Central memory CD4-positive, alpha-beta T cell (primary cell): ENCODE measurements around the gene PDLIM4.

ENCODE experiments used
- DNase-seq: peaks from one replicate; pipeline ENCODE4 v3.0.0; 2022
- total RNA-seq, 3 experiments: gene quantifications; one replicate each; lab custom pipeline; 2026; lab: John Stamatoyannopoulos, UW

PDLIM4 gene, protein sequence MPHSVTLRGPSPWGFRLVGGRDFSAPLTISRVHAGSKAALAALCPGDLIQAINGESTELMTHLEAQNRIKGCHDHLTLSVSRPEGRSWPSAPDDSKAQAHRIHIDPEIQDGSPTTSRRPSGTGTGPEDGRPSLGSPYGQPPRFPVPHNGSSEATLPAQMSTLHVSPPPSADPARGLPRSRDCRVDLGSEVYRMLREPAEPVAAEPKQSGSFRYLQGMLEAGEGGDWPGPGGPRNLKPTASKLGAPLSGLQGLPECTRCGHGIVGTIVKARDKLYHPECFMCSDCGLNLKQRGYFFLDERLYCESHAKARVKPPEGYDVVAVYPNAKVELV
- total RNA-seq = 0 to 0.07 (median 0) reads per million in 3 experiments

- DNase-seq = no peak
These were observed at the start of gene PDLIM4 for GRCh38 chr5:132257131-132258101. Gene PDLIM4 (plus strand): TSS chr5:132257696. CDS start chr5:132257735, 39 bp downstream.

DNA sequence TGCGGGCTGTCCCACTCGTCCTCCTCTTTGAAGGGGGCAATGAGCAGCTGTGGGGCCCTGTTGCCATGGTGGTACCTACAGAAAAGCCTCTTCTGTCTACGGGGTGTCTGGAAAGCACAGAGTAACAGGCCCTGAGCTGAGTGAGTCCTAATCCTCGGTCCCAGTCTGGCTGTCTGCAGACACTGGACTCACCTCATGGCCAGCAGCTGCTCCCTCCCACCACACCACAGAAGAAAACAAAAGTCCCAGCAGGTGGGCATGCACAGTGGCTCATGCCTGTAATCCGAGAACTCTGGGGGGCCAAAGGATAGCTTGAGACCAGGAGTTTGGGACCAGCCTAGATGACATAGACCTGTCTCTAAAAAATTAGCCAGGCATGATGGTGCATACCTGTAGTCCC lies 49.7 kb upstream of the PDLIM4 start:
- DNase-seq = no peak

DNA sequence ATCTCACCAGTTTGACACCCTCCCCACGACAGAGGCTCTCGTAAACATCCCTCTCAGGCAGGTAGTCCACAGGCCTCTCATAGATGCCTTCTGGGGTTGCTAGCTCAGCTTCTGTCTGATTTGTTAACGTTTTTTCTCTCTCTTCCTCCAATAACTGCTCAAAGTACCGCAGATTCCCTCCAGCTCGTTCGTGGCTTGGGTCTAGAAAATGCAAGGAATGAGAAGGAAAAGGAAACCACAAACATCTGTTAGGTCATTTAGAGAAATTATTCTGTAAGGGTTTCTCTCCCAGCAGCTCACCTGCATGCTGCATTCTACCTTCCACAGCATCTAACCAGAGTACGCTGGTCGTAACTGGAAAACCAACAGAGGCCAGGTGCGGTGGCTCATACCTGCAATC lies 48.4 kb upstream of the PDLIM4 start:
- no peak for DNase-seq

GRCh38 chr5:132209901-132210545 lies 47.5 kb upstream of the PDLIM4 start:
- no peak for DNase-seq

DNA sequence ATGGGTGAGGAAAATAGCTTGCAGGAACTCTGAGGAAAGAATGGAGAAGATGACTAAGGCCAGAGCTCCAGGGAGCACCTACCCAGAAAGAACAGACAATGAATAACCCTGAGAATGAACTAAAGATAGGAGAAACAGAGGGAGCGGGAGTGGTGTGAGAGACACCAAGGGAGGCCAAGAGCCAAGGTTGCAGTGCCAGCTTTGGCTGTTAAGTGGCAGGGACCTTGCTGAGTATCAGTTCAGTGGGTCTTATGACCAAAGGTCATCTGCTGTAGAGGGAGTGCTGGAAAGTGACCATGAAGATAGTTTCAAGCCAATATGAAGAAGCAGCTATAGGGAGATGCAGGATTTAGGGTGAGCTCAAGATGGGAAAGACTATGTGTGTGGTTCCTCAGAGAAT lies 46.6 kb upstream of the PDLIM4 start:
- DNase-seq = no peak

DNA sequence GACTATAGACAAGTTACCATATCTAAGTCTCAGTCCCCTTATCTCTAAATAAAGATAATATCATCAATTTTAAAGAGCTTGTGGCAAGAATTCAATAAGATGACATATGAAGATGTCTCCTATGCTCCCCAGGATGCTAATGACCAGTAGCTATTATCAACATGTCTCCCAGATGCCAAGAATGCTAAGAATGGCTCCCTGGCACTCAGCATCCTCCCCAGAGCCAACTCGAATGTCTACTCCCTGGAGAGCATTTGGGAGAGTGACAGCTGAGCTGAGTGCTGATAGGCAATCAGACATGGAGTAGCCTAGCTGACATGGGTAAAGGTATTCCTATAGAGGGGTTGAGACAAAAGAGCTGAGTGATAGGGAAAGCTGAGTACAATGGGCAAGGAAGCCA lies 45.7 kb upstream of the PDLIM4 start:
- DNase-seq = no peak

- DNase-seq = no peak
These were observed 43.8 kb upstream of the PDLIM4 start for GRCh38 chr5:132213666-132214065.

DNA sequence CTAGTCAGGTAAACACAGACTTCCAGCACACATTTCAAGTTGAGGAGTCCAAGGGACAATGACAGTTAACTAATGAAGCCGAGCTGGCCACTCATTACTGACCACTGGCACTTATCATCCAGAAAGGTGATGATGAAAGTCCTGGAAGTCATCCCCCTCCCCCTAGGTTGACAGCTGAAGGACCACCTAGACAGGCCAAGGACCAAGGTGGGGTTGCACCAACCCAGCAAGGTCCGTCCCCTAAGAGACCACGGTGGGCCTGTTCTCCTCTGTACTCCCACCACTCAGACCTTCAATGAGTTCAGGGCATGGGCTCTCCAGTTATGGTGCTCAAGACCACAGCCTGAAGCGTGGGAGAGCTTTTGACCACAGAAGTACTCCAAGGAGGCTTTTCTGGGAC lies 43.0 kb upstream of the PDLIM4 start:
- DNase-seq = no peak

DNA sequence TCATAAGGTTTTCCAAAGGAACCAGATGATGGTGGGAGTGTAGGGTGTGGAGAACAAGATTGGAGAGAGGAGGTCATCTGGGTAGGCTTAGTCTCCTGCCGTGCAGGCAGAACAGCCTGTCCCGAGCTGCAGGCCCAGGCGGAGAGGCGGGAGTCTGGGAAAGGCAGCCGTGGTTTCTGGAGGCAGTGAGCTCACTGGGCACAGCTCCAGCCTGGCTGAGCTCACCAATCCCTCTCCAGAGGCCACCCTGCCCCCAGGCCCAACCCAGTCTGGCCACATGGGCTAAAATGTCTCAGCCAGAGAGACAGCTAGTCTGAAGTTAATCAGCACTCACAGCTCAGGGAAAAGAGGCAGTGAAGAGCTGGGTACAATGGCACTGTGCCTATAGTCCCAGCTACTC lies 42.2 kb upstream of the PDLIM4 start:
- DNase-seq = no peak

GRCh38 chr5:132218321-132218720 lies 39.2 kb upstream of the PDLIM4 start:
- DNase-seq = no peak

- no peak for DNase-seq
These were observed 38.1 kb upstream of the PDLIM4 start for GRCh38 chr5:132219289-132219970.

GRCh38 chr5:132219981-132220380 lies 37.5 kb upstream of the PDLIM4 start:
- DNase-seq = no peak

GRCh38 chr5:132220491-132220890 lies 37.0 kb upstream of the PDLIM4 start:
- DNase-seq = no peak

GRCh38 chr5:132221781-132222648 lies 35.5 kb upstream of the PDLIM4 start:
- no peak for DNase-seq

- DNase-seq = no peak
These were observed 34.9 kb upstream of the PDLIM4 start for GRCh38 chr5:132222649-132223038.

DNA sequence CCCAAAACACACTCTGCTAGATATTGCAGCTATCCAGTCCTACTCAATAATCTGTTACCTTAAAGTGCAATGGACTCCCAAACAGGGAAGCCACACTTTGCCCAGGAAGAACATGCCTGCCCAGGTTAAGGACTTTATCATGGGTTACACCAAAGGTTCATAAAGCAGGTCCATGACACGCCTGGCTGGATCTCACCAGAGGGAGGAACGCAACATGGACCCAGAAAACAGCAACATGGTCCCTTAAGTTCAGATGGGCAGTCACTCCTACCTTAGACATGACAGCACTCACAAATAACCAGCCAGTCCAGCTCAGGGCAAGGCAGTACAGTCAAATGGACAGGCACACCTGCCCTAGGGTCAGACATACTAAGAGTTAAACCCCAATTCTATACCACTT lies 33.6 kb upstream of the PDLIM4 start:
- DNase-seq = no peak

DNA sequence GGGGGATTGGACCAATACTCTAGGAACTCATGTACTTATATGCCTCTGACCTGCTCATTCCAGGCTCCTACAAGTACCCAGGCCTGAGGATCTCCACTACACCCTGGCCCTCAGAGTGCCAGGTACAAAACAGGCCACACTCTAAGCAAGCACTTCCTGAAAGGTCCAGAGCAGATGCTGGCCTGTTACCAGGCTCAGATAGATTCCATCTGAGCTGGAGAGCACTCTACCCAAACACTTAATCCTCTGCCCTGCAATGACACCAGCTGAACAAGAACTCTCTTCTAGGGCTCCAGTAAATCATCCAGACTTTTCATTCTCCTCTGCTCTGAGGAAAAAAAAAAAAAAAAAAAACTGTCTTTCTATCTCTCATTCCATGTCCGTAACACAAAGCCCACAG lies 32.8 kb upstream of the PDLIM4 start:
- no peak for DNase-seq

DNA sequence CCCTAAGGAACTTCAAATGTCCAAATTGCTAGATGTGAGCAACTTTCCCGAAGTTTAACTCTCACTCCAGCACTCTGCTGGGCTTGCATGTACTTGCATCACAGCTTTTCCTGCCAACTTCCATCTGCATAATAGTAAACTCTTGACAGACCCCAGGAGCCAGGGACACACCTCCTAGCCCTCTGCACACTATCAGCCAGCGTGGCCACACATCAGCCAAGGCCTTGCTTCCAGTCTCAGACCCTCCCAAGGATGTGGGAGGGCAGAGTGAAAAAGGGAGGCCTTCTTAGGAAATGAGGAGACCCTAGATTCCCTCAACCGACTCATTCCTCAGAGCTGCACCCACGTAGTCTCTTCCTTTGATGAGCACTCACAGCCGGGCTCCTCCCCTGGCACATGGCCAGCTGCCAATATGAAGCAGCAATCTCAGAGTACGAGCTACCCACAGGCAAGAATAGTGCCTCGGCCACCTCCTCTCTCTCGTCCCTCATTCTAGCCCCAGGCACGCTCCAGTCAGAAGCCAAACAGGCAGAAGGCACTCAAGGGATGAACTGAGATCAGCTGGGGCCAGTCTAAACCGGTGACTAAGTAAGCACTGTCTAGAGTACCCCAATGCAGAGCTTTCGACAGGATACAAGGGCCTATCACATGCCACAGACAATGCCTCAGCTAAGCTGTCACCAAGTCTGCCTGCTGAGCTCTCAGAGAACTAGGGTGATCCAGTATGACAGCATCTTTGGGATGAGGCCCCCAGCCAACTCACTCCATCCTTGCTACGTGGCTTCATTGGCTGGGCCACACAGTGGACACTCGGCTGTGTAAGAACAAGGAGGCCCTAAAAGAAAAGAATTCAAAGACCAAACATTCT lies 32.1 kb upstream of the PDLIM4 start:
- DNase-seq = no peak

- DNase-seq = no peak
These were observed 30.8 kb upstream of the PDLIM4 start for GRCh38 chr5:132226516-132227234.

DNA sequence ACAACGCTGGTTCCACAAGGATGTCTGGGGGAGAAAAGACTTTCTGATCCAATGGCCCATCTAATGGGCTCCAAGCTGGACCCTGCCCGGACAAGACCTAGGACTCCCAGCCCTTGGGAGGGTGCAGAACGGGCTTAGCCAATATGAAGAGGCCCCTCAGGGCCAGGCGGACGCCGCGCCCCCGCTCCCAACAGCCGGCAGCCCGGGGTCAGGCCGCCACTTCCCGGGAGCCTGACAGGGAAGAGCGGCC lies 30.3 kb upstream of the PDLIM4 start:
- DNase-seq = no peak
